GM19463 (cell line): Measurements from ENCODE around the gene TREX2.

Source experiments
- ATAC-seq: cut with Tn5 transposase; IDR thresholded peaks from one replicate; pipeline ENCODE4 v1.9.1; 2021; ENCODE audit warnings: mild to moderate bottlenecking, moderate library complexity; ENCODE audit not compliant: unreplicated experiment

TREX2 gene

DNA sequence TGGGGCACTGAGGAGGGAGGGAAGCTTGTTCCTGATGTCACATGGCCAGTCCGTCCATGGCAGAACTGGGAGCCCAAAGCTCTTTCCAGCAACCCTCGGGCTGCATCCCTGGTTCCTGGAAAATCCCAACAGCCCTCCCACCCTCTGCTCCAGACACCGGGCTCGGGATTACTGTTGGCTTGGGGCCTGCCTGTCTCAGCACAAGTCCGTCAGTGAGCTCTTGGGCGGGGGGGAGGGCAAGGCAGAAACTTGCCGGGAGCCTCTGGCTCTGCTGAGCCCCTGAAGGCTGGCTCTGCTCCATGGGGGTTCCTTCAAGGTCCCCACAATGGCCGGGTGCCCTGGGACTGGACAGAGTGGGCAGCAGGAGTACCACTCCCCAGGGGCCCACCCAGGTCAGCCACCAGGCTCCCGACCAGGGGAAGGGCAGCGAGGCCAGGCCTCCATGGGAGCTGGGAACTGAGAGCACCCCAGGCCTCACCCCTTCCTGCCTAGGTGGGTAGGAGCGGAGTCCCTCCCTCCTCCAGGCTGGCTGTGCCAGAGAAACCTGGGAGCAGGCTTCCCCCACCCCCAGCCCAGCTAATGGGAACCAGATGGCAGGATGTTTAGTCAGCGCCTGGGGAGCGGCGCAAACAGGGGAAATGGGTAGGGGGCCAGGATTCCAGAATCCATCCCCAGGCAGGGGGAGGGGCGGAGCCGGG lies 31.0 kb upstream of the TREX2 start:
- no peak for ATAC-seq

DNA sequence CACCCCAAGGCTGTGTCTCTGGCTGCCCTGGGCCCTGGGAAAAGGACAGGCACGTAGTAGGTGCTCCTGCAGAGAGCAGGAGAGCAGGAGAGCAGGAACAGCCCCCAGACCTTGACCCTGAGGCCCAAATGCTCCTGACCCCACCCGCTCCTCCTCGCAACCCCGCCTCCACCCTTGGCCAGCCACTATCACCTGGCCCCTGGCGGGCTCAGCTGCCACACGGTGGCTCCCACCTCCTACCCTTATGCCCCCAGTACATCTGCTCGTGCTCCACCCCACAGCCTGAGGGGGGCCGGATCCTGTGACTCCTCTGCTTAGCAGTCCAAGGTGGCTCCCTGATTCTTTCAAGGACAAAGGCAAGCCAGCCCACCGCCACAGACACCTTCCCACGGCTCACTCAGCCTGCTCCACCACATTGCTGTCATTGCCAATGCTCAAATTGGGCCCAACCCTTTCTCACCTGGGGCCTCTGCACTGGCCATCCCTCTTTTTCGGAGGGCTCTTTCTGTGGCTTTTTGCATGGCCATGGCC lies 30.0 kb upstream of the TREX2 start:
- ATAC-seq = no peak

GRCh38 chrX:153475271-153475670 lies 29.4 kb upstream of the TREX2 start:
- ATAC-seq = no peak

DNA sequence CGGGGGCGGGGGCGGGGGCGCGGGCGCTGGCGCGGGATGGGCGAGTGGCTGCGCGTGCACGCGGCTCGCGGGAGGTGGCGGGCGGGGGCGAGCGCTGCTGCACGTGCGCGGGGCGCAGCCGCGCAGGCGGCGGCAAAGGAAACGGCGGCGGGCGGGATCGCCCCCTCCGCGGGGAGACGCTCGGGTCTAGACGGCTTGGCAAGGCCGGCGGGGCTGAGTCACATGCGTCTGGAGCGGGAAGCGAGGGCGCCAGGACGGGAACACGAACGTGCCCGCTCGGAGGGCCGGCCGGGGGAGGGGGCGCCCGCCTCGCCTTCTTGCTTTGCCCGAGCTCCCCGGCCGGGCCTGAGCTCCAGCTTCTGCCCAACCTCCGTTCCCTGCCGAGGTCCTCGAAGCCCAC lies 28.9 kb upstream of the TREX2 start:
- no peak for ATAC-seq

DNA sequence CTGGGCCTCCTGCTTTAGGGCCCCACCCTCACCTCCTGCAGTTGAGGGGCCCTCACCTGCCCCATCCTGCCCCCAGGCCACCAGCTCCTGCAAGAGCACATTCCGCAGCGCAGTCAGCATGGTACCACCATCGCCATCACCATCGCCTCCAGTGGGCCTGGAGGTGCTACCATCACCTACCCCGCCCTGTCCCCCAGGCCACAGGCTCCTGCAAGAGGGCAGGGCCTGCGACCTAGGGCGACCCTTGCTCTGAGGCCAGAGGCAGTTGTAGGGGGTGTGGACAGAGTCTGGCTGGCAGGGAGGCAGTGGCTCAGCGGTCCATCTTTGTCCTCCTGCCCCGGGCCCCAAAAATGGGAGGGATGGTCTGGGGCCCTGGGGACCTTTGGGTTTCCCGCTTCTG lies 28.4 kb upstream of the TREX2 start:
- no peak for ATAC-seq

DNA sequence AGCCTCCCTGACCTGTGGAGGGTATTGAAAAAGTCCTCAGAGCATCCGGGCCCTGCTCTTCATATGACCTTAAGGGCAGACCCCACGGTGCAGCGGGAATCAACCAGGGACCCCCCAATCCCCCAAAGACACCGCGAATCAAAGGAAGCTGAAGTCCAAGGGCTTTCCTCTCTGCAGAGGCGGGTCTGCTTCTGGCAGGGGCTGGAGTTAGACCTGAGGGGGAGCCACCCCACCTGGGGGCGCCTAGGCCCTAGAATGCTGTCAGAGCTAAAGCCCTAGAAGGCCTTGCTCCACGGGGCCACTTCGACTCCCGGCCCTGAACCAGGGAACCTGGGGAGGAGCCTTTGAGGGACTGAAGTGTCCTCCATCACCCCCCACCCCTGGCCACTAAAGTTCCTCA lies 27.3 kb upstream of the TREX2 start:
- ATAC-seq = no peak

- ATAC-seq = no peak
Measured at GRCh38 chrX:153471663-153472280, 25.9 kb upstream of the TREX2 start.

GRCh38 chrX:153470411-153471363 lies 24.8 kb upstream of the TREX2 start, which contains the start of gene HAUS7:
HAUS7 (minus strand) TSS chrX:153470576; CDS start chrX:153470557, 19 bp downstream.
- ATAC-seq = peak; percentile 87

DNA sequence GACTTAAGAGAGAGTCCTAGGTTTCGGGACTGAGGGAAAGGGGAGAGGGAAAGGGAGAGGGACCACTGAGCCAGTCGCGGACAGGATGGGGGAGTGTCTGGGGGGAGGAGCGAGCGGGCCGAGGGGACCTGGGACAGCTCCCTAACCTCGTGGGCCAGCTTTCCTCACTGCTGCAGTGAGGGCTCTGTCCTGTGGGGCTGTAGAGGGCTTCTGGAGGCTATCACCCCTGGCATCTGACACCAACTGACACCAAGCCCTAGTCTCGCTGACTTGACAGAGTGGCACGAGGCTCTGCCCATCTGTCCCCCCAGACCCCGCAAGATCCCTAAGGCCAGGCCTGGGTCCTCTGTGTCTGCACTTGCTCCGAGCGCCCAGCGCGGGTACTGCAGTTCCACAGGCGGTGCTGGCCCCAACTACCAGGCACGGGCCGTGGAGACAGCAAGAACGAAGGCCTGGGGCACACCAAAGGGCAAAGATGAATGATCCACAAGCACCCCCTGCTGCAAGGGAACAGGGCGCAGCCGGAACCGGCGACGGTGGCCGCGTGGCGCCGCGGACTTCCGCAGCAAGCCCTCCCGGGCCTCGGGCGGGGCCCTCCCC lies 24.1 kb upstream of the TREX2 start:
- peak; percentile 35 for ATAC-seq

- ATAC-seq = no peak
Measured at GRCh38 chrX:153468008-153468580, 22.2 kb upstream of the TREX2 start.

DNA sequence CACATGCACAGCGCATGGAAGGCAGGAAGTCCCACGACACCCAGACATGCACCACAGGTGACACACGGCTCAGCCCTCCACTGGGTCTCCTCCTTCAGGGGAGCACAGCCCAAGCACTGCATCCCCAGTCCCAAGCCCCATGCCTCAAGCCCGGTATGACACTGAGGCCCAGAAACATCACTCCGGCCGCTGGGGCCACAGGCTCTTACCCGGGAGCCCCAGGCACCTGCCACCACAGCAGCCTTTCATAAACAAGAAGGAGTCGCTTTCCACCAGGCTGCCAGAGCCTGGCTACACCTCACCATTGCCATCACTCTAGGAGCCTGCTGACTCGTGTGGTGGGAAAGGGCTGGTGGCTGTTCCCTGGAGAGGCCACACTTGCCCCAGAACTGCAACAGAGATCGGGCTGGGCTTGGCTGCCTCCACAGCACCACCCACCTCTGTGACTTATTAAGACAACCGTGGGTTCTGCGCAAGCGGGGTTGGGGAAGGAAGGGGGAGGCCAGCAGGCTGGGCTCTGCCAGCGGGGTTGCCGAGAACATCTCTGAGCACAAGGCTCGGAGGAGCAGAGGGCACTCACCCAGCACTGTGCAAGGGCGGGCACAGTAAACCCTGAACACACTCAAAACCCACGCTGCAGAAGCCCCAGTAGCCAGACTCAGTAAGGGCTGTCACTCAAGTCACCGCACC lies 20.0 kb upstream of the TREX2 start:
- ATAC-seq = no peak

DNA sequence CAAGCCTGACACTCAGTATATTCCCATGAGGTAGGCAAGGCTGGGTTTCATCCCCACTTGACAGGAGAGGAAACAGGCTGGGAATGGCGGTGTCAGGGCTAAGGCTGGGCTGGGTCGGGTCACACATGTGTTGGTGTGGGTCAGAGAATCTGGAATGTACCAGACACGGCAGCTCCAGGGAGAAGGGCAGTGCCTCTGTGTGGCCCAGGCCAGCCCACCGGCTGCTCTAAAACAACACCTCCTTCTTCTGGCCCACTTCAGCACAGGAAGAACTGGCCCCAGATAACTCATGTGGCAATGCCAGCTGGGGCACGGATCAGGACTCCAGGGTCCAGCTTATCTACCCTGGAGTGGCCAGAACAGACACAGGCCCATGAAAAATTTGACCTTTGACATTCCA lies 18.3 kb upstream of the TREX2 start:
- ATAC-seq = no peak

- ATAC-seq = no peak
Measured at GRCh38 chrX:153463556-153463955, 17.7 kb upstream of the TREX2 start.

- no peak for ATAC-seq
Measured at GRCh38 chrX:153463031-153463430, 17.2 kb upstream of the TREX2 start.

GRCh38 chrX:153462291-153462690 lies 16.4 kb upstream of the TREX2 start:
- ATAC-seq = no peak

DNA sequence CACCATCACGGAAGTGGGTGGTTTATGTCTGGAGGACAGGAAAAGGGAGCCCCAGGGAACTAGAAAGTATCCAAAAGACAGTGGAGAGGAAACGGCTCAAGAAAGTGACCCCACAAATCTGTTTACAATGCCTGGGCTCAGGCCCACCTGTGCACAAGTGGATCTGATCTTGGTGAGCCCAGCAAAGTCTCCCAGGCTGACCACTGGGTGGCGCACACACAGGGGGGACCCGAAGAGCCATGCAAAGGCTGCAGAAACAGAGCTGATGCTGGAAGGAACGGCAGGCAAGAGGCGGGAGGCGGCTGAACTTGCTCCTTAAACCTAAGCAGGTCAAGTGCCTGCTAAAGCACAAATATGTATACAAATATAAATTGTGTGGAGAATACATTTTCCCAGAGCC lies 15.0 kb upstream of the TREX2 start:
- peak; percentile 74 for ATAC-seq

DNA sequence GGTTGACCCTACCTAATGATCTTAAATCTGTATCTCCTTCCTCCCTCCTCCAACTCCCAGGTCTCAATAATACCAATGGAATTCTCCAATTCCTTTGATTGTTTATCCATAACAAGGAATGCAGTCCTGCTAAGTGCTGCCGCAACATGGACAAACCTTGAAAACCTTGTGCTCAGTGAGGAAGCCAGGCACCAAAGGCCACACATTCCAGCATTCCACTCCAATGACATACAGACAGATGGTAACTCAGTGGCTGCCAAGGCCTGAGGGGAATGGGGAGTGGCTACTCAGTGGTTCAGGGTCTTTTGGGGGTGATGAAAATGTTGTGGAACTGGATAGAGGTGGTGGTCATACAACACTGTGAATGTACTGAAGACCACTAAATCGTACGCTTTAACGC lies 14.1 kb upstream of the TREX2 start:
- no peak for ATAC-seq

GRCh38 chrX:153458476-153458875 lies 12.6 kb upstream of the TREX2 start:
- no peak for ATAC-seq

GRCh38 chrX:153457827-153458466 lies 12.1 kb upstream of the TREX2 start:
- no peak for ATAC-seq
